HG02943 (cell line): ENCODE results near the gene IL16.
"Not testable (repeated sequence)": the region's sequence is repeated elsewhere in the genome, so short reads cannot be mapped to it uniquely, and the experiment has no call there.

Experiments
- ATAC-seq: cut with Tn5 transposase; IDR thresholded peaks from one replicate; pipeline ENCODE4 v1.9.1; 2021; ENCODE audit warnings: mild to moderate bottlenecking, low read depth, moderate library complexity; ENCODE audit not compliant: unreplicated experiment

Gene IL16

DNA sequence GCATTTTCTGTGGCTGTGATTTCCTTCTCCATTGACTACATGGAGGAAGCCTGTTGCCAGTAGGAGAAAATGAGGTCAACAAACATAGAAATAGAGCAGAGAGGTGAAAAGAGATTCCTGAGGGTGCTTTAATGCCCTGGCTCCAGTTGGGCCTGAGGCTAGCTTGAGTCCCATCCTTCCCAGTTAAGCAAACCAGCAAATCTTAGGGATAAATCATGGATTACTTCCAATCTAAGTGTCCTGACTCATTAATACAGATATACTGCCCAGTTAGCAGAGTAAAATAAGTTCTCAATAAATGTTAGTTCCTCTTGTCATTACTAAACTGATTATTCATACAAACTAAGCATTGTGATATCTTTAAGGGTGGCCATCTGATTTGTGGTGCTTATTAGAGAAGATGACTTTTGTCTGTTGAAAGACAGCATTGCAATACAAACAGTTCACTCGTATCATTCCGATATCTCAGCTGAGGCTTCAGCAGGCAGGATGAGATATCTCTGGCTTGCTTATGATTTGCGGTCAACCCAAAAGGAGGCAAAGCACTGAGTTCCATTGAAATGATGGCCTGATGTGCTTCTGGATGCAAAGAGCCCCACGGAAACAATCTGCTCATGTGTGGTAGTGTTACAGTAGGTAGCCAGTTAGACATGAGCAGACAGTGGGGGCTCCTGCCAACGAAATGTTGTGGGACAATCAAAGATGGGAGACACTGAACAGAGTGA is 133.8 kb downstream of the IL16 start:
- no peak for ATAC-seq

DNA sequence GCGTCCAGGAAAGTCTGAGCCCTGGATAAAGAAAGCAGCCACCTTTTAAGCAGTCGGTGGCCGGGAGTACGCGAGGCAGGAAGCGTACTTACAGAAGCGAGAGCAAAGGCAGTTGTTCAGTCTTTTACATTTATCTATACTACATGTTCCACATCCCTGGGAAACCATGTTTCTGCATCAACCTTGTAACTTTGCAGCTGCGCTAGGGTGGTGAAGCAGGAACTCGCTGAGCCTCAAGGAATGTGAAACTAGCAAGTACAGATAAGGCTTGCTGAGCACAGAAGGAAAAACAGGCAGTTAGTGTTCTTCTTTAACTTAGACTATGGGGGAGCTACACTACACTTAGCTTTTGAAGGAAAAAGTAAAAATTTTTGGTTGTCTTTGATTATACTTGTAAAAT is 134.5 kb downstream of the IL16 start:
- ATAC-seq: not testable (repeated sequence)

DNA sequence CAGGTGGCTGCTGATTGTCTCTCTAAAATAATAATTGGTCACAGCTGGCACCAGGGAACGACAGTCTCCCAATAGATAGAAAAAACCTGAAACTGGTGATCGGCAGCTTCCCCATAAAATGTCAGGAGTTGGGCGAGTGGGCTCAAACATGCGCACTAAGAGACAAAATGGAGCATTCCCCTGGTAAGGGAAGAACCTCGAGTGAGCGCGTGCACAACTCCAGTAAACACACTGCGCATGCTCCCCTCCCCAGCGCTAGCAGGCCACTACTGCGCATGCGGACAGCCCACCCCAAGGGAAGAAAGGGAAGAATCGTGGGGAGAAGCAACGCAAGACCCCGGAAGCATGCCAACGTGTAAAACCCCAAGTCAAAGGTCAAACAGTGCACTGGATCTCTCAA is 134.9 kb downstream of the IL16 start:
- ATAC-seq: no peak

DNA sequence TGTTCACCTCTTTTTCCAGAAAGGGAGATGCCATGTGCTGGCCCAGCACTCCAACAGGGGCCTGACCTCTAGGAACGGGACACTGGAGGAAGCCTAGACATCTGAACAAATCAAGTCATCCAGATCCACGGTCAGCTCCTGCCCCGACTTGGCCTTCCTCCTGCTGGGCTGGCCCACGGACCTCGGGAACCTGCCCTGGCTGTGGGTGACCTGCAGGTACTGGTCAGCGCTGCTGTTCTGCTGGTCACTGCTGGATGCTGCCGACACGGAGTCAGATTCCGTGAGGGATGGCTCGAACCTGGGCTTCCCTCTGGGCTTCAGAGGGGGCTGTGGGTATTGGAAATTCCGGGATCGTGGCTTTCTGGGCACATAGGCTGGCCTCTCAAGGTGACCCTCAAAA is 135.6 kb downstream of the IL16 start:
- no peak for ATAC-seq

DNA sequence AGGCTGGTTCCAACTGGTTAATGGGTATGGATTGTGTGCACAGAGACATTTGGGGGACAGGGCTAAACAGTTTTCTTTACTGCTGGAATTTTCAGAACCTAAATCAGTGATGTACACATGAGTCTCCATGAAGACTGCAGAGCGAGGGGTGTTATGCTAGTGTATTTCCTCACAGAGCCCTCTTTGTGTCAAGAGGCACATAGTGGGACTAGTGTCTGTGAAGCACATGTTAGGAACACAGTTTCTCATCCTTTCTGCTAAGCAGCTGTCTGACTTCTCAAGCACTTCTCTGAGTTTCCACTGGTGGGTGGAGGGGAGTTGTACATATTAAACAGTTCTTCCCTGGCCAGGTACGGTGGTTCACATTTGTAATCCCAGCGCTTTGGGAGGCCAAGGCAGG is 136.7 kb downstream of the IL16 start:
- ATAC-seq: no peak

DNA sequence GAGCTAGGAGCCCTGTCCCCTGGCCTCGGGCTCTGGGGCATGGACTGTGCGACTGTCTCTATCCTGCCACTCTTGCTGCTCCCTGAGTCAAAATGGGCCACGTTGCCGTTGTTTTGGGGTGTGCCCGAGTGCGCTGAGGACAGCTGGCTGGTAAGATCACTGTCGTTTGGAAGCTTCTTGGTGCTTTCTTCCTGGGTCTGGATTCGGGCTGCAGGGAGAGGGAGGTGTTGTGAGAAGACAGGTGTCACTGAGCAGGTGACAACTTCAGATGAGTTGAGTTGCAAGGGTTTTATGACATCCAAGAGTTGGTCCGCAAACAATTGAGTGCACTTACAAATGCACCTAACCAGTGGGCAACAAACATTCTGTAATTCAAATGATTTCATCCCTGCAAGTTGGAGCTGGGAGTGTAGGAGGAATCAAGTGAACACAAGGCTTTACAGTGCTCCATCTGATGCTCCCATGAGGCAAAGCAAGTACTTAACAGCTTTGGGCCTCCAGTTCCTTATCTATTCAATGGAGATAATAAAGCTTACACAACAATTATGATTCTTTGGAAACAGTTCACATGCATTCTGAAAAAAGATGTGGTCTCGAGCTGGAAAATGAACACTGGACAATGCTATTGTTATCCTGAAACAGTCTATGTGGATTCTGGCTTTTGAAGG is 138.2 kb downstream of the IL16 start:
- no peak for ATAC-seq

DNA sequence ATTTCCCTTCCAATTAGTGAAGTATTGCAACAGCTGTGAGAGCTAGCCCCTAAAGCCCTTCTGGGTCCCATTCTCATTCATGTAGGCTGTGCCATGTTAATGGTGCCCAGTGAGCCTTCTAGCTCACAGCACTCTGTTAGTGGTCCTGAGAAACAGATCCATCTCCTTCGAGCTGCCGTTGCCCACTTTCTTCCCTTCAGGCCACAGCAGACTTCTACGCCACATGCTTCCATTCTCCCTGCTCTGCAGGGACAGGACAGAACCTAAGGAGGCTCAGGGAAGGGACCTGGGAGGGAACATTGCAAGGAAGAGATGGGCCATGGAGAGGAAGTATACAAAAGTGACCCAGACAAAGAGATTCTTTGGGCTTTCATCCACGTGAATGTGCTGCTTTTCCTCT is 139.0 kb downstream of the IL16 start:
- no peak for ATAC-seq

DNA sequence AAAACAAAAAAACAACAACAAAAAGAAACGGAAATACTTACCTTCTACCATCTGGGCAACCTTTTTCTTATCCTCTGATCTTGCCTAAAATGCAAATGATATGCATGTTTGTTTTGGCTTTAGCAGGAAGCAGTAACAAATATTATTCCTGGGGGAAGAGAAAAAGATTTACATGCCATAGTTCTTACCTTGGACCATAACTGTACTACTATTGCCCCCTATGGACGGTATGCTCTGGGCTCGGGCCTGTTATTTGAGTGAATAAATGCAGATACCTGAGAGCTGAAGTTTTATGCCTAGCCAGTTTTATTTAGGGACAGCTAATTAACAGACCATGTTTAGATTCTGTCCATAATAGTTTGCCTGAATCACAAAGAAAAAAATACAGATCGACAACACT is 139.9 kb downstream of the IL16 start:
- no peak for ATAC-seq

DNA sequence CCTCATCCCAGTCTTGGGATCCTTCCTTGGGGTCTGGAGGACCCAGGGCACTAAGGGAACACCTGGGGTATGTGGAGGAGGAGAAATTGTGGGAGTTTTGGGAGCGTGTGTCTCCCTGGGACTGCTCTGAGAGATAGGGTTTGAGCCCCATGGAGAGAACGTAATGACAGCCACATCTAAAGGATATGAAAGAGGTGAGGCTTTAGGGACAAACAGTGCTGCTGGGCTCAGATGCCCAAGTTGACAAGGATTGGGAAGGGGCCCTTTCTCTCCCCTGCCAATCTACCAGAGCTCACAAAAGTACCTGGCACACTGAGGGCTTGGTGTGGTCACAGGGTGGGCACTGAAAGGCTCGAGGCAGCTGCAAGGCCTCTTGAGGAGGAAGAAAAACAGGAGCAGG is 140.6 kb downstream of the IL16 start:
- no peak for ATAC-seq

DNA sequence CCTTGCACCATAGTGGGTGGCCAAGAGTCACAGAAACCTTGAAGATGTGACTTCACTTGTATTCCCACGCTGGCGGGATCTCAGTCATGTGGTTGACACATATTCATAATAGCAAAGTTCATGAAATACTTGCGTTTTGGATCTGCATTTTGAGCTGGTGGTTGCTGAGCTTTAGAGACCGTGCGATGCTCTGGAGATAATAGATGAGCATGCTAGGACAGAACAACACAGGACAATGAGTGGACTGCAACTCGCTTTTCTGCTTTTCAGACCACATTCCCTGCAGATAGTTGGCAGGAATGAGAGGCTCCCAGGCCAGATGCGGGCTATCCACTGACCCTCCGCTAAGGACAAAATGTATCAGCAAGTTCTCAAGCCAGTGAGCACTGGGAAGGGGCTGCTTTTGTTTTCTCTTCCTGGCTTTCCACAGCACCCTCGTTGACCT is 141.1 kb downstream of the IL16 start:
- no peak for ATAC-seq

DNA sequence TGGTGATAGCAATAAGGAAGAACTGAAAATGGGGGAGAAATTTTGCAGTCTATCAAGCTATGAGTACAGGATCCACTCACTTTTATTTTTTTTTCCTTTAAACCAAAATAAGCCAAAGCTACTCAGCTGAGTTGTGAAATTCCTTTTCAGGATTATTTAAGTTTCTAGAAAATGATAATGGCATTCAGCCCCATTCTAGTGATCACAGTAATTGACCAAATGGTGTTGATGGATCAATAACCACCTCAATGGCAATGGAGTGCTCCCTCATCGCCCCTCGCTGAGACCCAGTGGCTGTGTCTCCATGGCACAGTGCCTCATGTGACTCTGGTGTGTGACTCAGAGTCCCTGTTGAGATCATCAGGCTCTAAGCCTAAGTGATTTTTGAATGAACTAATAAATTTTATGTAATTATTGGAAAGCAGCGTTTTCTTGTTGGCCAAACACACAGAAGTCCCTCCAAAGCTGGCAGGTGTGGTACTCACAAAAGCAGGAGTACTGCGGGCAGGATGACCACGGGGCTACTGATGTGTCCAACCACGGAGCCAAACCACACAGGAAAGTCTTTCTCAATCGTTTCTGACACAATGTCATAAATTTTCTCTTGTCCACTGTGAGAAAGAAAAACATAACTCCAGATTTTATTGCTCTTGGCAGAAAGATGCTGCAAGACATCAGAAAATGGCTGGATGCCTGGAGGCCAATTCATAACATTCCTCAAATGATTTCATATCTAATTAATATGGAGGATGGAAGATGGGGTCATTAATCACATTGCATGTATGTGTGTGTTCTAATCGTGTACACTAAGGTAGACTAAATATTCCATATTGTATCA is 141.7 kb downstream of the IL16 start:
- ATAC-seq: no peak

DNA sequence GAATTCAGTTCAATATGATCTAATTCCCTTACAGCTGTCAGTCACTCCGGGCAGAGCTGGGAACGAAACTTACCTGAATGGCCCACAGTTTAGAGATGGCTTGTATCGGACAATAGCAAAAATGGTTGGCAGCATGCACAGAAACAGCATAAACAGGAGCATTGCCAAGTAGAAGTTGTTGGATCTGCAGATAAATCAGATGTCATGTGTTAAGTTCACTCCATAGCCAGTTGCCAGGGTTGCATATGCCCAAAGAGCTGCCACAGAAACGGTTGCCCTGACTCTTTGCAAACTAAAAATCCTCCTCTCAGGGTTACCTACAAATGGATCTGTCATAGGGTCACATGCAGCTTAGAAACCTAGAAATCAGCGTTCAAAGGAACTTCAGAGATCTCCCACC is 142.6 kb downstream of the IL16 start:
- no peak for ATAC-seq

DNA sequence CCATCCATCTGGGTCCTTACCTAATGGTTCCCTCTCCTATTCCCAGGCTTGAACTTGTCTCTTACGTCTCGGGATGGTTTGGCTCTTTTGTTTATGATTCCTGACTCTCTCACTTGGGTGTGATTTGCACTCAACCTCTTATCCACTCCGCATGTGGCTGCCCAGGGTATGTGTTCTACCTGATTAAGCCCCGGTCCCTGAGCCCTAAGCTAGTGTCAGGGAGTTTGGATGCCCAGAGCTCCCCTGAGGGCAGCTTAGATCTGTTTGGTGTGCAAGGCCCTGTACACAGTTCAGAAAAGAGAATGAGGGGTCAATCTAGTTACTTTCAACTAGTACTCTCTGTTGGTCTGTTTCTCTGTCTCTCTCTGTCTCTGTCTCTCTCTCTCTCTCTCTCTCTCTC is 143.2 kb downstream of the IL16 start:
- no peak for ATAC-seq

DNA sequence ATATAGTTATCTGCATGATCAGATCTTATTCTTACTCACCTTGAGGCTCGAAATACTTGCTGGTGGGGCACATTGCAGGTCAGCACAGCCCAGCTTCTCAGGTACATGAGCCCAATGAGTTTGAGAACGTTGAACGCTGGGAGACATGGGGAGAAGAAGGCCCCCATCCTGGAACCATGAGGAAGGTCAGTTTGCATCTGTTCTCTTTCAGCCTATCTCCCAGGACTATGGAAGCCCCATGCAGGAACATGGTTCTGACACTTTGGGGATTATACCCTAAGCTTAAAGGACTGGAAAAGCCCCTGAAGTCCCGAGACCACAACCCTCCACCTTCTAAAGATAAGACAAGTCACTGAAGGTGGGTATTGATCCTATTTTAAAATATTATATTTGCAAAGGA is 144.7 kb downstream of the IL16 start:
- ATAC-seq: no peak

DNA sequence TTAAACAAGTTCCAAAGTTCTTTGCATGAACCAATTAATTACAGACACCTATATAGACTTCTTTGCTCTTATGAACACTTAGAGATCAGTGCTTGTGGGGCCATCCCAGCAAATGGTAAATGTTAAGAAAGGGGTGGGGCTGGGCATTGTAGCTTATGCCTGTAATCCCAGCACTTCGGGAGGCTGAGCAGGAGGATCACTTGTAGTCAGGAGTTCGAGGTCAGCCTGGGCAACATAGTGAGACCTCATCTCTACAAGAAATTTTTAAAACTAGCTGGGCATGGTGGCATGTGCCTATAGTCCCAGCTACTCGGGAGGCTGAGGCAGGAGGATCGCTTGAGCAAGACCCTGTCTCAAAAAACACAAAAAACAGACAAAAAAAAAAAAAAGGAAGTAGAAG is 146.7 kb downstream of the IL16 start:
- ATAC-seq: no peak

DNA sequence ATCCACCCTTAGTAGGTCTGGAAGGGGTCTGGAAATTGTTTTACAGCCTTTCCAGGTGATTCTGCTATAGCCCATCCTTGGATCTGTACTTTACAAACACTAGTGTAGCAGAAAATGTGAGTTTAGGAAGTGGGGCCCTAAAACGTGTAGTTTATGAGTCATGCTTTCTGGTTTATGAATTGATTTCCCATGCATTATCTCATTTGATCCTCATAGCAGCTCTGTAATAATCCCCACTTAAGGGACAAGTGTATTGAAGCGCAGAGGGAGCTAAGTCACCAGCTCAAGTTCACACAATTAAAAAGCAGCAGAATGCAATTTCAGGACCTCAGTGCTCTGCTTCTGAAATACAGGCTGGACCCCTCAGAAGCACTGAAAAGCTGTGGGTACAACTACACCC is 149.9 kb downstream of the IL16 start:
- no peak for ATAC-seq

DNA sequence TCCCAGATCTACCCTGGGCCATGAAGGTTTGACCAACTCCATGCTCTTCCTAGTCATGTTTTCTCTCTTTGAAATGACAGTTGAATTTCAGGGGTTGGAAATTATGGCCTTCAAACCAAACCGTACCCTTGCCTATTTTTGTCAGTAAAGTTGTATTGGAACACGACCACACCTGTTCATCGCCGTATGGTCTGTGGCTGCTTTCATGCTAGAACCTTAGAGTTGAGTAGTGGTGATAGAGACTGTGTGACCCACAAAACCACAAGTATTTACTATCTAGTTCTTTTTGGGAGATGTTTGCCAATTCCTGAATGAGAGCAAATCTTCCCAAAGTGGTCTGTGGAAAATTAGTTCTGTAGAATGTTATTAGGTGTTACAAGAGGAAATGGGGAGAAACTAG is 151.2 kb downstream of the IL16 start:
- ATAC-seq: no peak

DNA sequence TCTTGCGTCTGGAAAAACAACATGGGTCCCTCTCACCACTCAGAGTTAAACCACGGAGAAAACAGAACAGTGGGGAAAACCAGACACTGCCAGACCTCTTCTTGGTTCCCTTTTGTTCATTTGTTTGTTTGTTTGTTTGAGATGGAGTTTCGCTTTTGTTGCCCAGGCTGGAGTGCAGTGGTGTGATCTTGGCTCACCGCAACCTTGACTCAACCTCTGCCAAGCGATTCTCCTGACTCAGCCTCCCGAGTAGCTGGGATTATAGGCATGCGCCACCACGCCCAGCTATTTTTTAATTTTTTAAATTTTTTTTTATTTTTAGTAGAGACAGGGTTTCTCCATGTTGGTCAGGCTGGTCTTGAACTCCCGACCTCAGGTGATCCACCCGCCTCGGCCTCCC is 152.0 kb downstream of the IL16 start:
- ATAC-seq: not testable (repeated sequence)

DNA sequence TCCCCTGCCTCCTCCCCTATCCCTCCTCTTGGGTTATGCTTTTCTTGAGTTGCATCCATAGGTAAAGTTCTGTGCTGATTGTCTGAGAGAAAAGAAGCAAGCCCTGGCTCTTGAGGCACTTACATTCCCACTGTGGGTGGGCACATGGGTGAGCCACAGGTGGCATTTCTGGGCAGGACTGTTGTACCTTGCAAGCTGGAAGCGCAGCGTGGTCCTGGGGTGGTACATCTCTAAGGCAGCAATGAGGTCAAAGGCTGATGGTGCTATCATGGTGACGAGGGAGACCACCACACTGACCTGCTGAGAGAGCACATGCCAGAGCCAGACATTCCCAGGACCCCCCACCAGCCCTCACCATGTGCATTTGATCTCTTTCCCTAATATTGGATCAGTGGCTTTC is 152.6 kb downstream of the IL16 start:
- no peak for ATAC-seq

DNA sequence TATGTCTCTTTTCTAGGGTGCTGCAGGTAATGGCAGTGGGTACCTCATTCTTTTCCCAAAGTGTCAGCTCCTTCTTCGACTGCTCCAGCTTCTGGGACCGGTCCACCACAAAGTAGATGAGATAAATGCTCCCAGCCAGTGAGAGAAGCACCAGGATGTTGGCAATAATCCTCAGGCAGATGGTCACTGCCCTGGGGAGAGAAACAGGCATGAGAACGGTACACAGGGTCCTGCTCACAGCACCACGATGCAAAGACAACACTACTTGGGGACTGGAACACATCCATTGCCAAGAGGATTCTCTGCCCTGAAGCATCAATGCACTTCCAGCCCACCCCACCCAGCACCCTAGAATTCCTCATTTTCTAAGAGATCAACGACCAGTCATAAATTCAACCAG is 155.0 kb downstream of the IL16 start:
- no peak for ATAC-seq

DNA sequence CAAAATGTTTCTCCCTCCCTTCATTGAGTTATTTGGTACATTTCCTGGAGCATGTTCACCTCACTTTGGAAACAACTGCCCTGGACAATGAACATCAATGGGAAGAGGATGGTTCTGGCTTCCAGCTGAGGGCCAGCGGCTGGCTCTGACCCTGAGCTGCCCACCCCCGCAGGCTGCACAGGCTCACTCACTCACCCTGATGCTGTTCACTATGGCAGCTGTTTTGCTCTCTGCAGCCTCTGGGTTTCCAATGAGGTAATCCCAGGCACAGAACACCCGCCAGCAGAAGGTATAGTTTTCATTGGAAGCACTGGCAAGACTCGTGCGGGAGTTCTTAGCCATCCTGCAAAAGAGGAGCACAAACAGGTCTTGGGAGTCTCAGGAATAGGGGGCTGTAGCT is 159.6 kb downstream of the IL16 start:
- ATAC-seq: no peak
